GM10266 (cell line): ENCODE data around the gene PPCDC.

ENCODE experiments used
- DNase-seq: peaks from one replicate; pipeline ENCODE4 v3.0.0; 2012; ENCODE audit errors: extremely low spot score
- CTCF ChIP-seq: IDR thresholded peaks from 2 replicates; pipeline ENCODE4 v1.5.1; 2012; ENCODE audit warnings: mild to moderate bottlenecking, low read depth; ENCODE audit not compliant: control insufficient read depth, insufficient read depth; ENCODE audit errors: missing control alignments

The PPCDC gene

GRCh38 chr15:74988007-74988800, 35.2 kb upstream of the PPCDC start:
- DNase-seq, result no peak
- TF ChIP-seq CTCF, result peak; percentile 30

- no peak for TF ChIP-seq CTCF
- DNase-seq, result no peak
Measured at GRCh38 chr15:74989527-74989926, 33.9 kb upstream of the PPCDC start.

GRCh38 chr15:74992619-74993018, 30.8 kb upstream of the PPCDC start:
- no peak for TF ChIP-seq CTCF
- no peak for DNase-seq

- no peak for DNase-seq
- no peak for TF ChIP-seq CTCF
Measured at GRCh38 chr15:74994236-74994635, 29.2 kb upstream of the PPCDC start.

- no peak for TF ChIP-seq CTCF
- DNase-seq, result no peak
Measured at GRCh38 chr15:74994685-74995084, 28.7 kb upstream of the PPCDC start.

- no peak for TF ChIP-seq CTCF
- peak; percentile 99 for DNase-seq
Measured at GRCh38 chr15:74995182-74995778, 28.1 kb upstream of the PPCDC start, which contains the start of gene SCAMP5. Gene SCAMP5, plus strand, starts transcription at chr15:74995563. Its CDS starts 16,277 bp downstream, at chr15:75011840.
